COR-L47 (cell line): ENCODE results near the gene NLGN1.

Experiments used
- DNase-seq: peaks from one replicate; lab custom pipeline; 2025; lab: John Stamatoyannopoulos, UW

NLGN1 gene

GRCh38 chr3:173639098-173639497 lies 241.6 kb downstream of the NLGN1 start:
- DNase-seq = no peak

DNA sequence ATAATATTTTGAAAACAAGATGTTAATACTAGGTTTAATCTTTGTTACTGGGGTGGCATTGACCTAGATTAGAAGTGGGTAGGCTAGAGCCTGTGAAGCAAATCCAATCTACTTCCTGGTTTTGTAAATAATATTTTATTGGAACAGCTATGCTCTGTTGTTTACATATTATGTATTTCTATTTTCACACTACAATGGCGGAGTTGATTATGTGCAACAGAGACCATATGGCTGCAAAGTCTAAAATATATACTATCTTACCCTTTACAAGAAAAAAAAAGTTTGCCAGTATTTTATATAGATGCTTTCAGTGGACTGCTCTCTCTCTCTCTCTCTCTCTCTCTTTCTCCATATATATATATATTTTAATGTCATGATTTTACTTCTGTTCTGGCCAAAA lies 244.2 kb downstream of the NLGN1 start:
- DNase-seq = no peak

- no peak for DNase-seq
Observed at GRCh38 chr3:173644086-173645082, 246.8 kb downstream of the NLGN1 start.

DNA sequence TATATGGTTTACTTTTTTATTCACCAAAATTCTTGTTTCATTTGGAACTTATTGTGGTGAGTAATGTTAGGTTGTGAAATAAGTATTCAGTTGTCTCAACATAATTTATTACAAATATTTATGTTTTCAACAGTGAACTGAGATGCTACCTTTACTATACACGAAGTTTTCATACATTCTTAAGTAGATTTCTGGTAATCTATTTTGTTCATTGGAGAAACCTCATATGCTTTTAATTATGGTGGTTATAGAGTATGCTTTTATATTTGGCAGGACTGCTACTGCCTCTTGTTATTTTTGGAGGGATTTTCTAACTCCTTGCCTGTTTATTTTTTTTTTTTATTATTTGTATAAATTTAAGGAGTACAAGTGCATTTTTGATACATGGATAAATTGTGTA lies 253.1 kb downstream of the NLGN1 start:
- DNase-seq = no peak

GRCh38 chr3:173652093-173652492 lies 254.5 kb downstream of the NLGN1 start:
- no peak for DNase-seq

GRCh38 chr3:173653781-173654180 lies 256.2 kb downstream of the NLGN1 start:
- no peak for DNase-seq

- DNase-seq = no peak
Observed at GRCh38 chr3:173659972-173660371, 262.4 kb downstream of the NLGN1 start.

GRCh38 chr3:173660645-173661299 lies 263.2 kb downstream of the NLGN1 start:
- DNase-seq = no peak

DNA sequence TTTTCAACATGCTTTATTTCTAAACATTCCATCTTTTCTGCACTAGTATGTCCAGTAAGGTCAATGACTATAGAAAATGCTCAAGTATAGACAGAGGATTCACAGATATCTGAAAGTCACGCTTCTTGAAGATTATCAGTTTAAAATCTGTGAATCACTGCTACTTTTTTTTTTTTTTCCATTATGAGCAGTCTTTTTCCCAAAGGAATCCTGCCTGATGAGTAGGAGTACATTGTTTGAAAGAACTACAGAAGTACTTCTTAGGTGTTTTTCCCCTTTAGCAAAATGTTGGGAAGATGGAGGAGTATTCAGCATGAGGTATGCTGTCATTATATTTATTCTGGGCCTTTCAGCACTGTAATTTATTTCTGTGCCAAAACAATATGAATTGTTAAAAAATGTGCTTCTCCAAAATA lies 266.2 kb downstream of the NLGN1 start:
- no peak for DNase-seq

DNA sequence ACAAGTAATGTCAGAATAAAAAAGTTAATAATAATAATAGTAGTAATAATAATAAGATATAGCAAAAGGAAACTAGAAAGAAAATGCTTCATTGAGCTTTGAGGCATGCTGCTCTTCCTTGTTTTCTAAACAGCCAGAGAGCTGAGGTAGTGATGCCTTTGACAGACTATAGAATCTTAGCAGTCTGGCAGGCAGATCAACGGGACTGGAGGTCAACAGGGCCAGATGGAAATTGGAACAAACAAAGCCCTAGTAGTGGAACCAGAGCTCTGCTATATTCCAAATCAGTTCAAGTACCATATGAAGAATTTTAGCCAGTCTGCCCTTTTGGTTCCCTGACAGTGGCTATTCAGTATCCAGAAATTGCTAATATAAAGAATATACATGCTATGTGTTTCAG lies 278.6 kb downstream of the NLGN1 start:
- no peak for DNase-seq

- DNase-seq = no peak
Observed at GRCh38 chr3:173681188-173681678, 283.7 kb downstream of the NLGN1 start.

- DNase-seq = no peak
Observed at GRCh38 chr3:173685456-173685855, 287.9 kb downstream of the NLGN1 start.

DNA sequence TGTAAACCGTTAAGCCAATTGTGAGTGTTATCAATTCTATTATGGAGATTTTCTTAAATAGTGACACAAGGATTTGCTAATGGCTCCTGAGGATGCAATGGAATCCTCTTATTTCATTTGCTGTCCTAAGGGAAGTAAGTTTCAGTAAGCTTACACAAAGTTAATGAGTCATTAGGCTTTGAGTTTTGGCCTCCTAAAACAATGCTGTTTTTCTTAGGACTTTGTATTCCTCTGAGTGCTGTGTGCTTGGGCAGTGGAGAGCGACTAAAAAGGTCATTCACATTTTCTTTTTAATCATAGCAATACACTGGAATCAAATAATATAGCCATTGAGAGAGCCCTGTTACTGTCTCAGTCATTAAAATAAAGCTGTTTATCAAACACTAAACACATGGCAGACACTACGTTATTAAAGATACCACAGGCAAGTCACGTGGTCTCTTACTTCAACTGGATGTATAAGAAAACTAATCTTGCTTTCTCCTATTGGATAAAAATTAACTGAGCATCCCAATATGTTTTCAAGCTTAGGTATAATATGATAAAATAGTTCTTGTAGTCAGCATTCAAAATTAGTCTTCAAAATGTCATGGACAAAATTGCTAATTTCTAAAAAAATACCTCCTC lies 290.8 kb downstream of the NLGN1 start:
- DNase-seq = no peak

DNA sequence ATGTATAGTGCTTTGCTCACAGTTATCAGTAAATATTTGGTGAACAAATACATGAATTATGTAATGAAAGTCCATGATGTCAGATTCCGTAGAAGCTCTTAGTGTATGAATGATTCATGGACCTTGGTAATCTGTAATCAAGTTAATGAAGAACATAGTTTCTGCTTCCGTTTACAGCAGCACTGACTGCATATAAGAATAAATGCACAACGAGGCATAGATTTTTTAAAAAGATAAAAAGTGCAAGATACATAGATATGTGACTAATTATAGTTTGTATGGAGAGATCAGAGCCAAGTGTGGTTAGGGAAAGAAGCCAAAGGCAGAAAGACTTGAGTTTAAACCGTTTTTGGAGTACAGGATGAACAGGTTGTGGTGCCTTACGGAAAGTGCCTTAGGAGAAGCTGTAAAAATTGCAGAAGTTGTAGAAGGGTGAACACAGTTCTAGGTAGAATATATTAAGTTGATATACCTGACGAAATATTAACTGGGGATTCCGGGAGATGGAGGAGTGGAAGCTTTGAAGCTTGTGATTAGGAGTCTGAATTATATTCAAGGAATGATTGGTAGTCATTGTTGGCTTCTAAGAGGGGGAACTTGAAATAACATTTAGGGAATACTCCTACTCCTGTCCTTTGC lies 293.1 kb downstream of the NLGN1 start:
- no peak for DNase-seq

DNA sequence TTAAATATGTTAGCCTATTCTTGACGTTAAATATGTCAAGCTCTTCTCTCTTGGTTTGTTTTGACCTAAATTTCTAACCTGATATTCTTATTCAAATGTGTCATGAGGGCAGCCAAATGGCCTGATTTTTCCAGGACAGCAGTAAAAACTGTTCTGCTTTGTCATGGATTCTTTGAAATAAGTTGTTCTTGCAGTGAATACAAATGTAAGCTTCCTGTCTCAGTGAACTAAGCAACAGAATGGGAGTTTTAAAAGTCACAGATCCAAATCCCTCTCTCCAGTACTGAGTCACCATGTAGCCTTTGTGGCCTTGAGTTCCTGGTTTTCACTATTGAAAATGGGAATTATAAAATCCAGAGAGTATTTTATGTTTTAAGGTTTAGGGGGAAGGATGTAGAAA lies 301.8 kb downstream of the NLGN1 start:
- DNase-seq = no peak

- DNase-seq = no peak
Observed at GRCh38 chr3:173700336-173700735, 302.8 kb downstream of the NLGN1 start.

DNA sequence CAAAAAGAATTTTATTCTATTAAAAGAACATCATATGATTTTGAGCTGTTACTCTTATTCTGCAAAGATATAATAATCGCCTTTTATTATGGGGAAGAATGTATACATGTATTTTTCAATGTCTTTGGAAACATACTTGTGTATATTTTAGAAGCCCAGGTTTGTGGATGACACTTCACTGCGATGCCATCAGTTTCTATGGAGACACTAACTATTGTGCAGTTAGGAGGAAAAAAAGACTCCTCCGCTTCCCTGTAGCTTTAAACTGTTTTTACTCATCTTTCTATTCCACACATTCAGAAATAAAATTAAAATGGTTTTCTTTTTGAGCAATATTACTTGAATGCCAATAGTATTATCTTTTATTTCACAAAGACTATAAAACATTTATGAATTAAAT lies 305.0 kb downstream of the NLGN1 start:
- peak; percentile 12 for DNase-seq

DNA sequence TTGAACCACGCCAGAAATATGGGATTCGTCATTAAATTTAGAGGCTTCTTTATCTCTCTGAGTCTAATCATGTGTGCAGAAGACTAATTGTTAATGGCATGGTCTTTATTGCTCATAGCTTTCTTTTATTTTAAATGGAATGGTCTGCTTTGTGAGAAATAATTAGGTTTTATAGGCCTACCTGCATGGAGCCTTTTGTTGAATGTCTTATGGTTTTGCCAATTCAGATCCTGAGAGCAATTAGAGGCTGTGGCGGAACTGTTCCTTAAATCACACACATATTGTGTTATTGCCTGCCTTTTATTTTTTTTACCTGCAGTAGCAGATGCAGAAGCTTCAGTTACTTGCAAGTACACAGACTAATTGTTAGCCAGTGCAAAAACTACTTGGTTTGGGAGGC lies 306.2 kb downstream of the NLGN1 start:
- DNase-seq = peak; percentile 96

DNA sequence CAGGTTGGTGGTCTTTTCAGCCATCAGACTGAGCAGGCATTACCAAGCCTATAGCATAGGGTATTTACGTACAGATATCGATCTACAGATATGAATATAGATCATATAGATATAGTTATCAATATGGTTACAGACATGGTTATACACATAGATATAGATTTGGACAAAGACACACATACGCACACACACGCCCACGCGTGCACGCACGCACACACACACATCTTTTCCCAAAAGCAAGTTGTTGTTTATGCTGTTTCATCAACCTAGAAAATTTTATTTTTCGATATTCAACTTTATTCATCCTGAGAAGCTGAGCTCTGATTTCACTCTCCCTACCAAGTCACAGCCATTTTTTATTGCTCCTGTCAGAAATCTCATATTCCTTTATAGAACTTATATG lies 309.1 kb downstream of the NLGN1 start:
- DNase-seq = no peak

DNA sequence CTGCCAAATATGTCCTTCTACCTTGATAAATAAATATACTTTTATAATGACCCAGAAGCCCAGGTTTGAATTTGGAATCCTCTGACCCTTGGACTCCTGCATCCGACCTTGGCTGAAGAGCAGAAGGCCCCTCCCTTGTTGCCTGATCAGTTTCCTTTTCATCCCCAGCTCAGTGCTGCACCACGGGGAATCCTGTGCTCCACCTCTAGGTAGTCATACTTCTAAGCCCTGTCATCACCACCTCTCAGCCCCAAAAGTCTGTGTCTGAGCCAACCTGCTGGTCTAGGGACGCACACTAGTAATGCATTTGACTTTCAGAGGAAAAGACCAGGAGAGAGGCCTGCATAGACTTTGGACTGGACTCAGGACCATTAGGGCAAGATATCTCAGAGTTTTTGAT lies 310.6 kb downstream of the NLGN1 start:
- DNase-seq = no peak

GRCh38 chr3:173709026-173709425 lies 311.5 kb downstream of the NLGN1 start:
- DNase-seq = no peak

DNA sequence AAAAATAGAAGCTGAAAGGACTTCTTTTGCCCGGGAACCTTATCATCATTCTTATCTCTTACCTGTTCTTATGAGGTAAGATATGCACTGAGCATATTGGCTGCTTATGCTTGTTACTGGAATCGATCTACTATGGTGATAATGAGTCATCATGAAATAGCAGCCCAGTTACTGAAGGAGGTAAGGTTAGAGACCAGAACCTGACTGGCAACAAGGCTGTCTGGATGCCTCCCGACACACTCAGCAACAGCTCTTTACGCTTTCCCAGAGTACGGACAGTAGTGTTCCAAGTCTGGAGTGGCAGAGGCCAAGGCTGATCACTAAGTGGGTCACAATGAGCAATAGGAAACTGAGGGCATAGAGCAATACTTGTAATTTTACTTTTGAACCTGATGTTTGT lies 314.1 kb downstream of the NLGN1 start:
- DNase-seq = no peak
